ENCODE data around the gene CYTIP.

Gene CYTIP

DNA sequence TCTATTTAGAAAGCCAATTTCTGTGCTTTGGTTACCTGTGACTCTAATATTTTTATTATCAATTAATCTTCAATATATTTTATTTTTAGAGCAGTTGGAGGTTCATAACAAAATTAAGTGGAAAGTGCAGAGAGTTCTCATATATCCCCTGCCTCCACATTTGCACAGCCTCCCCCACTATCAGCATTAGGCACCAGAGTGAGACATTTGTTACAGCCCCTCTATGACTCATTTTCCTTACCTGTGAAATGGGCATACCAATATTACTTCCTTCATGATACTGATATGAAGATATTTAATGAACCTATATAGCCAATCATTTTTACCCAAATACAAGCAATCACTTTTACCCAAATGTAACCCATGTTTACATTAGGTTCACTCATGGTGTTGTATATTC, 34.0 kb upstream of the CYTIP start:
- H4K20me1 ChIP-seq (ENCODE audit: low read depth, low read length): no peaks in the 10 kb centered on the region
- H3K36me3 ChIP-seq (ENCODE audit: low read length): no peaks in the 10 kb centered on the region
- H3K4me2 ChIP-seq (ENCODE audit: low read depth, low read length, poor library complexity, severe bottlenecking): no peak overlapping the region
- no peaks in the 10 kb centered on the region for H3K9me2 ChIP-seq (replicated peaks; ENCODE audit: insufficient read depth, low read length)
- TF ChIP-seq, protein P1, sequence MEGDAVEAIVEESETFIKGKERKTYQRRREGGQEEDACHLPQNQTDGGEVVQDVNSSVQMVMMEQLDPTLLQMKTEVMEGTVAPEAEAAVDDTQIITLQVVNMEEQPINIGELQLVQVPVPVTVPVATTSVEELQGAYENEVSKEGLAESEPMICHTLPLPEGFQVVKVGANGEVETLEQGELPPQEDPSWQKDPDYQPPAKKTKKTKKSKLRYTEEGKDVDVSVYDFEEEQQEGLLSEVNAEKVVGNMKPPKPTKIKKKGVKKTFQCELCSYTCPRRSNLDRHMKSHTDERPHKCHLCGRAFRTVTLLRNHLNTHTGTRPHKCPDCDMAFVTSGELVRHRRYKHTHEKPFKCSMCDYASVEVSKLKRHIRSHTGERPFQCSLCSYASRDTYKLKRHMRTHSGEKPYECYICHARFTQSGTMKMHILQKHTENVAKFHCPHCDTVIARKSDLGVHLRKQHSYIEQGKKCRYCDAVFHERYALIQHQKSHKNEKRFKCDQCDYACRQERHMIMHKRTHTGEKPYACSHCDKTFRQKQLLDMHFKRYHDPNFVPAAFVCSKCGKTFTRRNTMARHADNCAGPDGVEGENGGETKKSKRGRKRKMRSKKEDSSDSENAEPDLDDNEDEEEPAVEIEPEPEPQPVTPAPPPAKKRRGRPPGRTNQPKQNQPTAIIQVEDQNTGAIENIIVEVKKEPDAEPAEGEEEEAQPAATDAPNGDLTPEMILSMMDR (IDR thresholded peaks at IDR 0.05; ENCODE audit: insufficient read depth, low read length, poor library complexity, severe bottlenecking): no peak
- TF ChIP-seq EZH2phosphoT487 (conservative IDR thresholded peaks at IDR 0.05; ENCODE audit: low read length): no peak
- no peaks in the 10 kb centered on the region for H3K27me3 ChIP-seq (ENCODE audit: low read length)
- no peak overlapping the region for H3K9ac ChIP-seq (ENCODE audit: low read length)
- no peaks in the 10 kb centered on the region for H3K79me2 ChIP-seq (ENCODE audit: insufficient read depth, low read length)
- H3K4me3 ChIP-seq (ENCODE audit: insufficient read depth, low read length, poor library complexity, severe bottlenecking): no peak overlapping the region
- no peaks in the 10 kb centered on the region for H3F3A ChIP-seq (ENCODE audit: insufficient read depth)
- H2AFZ ChIP-seq (ENCODE audit: low read depth, low read length, severe bottlenecking): no peak overlapping the region
- H3K9me3 ChIP-seq (ENCODE audit: insufficient read depth, low read length): no peaks in the 10 kb centered on the region
- no peak overlapping the region for H3K27ac ChIP-seq (ENCODE audit: low read depth, low read length)

DNA sequence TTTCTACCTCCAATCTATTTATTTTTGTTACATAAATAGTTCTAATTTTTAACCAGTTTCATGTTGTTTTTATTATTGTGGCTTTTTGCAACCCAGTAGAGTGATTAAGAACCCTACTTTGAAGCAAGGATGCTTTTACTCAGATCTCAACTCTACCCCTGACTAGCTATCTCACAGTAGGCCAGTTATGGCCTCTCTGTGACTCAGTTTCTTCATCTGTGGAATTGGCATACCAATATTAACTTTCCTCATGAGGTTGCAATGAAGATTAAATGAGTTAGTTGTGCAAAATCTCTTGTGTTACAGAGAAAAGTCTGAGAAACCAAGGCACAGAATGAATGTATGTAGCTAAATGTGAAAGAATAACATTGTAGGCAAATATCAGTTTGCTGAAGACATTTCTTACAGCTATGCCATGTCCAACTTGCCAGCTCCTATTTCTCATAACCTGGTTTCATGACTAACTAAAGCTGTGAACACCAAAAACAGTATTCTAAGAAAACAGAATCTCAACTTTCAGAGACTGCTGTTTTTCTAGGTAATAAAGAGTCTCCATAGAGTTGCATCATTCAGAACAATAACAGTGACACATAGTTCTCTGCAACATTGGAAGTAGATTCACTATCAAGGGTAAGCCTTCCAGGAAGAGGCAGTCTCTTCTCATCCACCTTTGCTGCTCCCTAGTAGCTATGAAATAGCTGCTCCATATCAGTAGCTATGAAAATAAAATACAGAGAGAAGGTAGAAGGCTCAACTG, 33.2 kb upstream of the CYTIP start:
- Histone ChIP-seq H3K9ac (ENCODE audit: low read length) (no peak overlapping the region), H3K79me2 (ENCODE audit: insufficient read depth, low read length) (no peaks in the 10 kb centered on the region), H3K9me2 (replicated peaks; ENCODE audit: insufficient read depth, low read length) (no peaks in the 10 kb centered on the region), H3K9me3 (ENCODE audit: insufficient read depth, low read length) (no peaks in the 10 kb centered on the region), H4K20me1 (ENCODE audit: low read depth, low read length) (no peaks in the 10 kb centered on the region), H3K36me3 (ENCODE audit: low read length) (no peaks in the 10 kb centered on the region), H3K4me2 (ENCODE audit: low read depth, low read length, poor library complexity, severe bottlenecking) (no peak overlapping the region), H3K4me3 (ENCODE audit: insufficient read depth, low read length, poor library complexity, severe bottlenecking) (no peak overlapping the region), H3K27ac (ENCODE audit: low read depth, low read length) (no peak overlapping the region), H3K27me3 (ENCODE audit: low read length) (no peaks in the 10 kb centered on the region), H2AFZ (ENCODE audit: low read depth, low read length, severe bottlenecking) (no peak overlapping the region), H3F3A (ENCODE audit: insufficient read depth) (no peaks in the 10 kb centered on the region)
- no peak for TF ChIP-seq EZH2phosphoT487 (conservative IDR thresholded peaks at IDR 0.05; ENCODE audit: low read length)
- TF ChIP-seq, protein P1 (IDR thresholded peaks at IDR 0.05; ENCODE audit: insufficient read depth, low read length, poor library complexity, severe bottlenecking): no peak

DNA sequence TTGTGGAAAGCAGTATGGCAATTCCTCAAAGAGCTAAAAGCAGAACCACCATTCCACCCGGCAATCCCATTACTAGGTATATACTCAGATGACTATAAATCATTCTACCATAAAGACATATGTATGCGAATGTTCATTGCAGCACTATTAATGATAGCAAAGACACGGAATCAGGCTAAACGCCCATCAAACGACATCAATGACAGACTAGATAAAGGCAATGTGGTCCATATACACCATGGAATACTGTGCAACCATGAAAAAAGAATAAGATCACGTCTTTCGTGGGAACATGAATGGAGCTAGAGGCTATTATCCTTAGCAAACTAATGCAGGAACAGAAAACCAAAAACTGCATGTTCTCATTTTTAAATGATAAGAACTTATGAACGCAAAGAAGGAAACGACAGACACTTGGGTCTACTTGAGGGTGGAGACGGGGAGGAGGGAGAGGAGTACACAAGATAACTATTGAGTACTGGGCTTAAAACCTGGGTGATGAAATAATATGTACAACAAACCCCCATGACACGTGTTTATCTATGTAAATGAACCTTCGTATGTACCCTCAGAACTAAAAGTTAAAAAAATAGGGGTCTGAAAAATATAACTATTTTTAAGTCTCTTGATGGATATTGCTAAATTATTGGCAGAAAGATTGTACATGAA, 32.0 kb upstream of the CYTIP start:
- H3K9me2 ChIP-seq (replicated peaks; ENCODE audit: insufficient read depth, low read length): no peaks in the 10 kb centered on the region
- H3F3A ChIP-seq (ENCODE audit: insufficient read depth): no peaks in the 10 kb centered on the region
- no peak overlapping the region for H2AFZ ChIP-seq (ENCODE audit: low read depth, low read length, severe bottlenecking)
- H3K4me3 ChIP-seq (ENCODE audit: insufficient read depth, low read length, poor library complexity, severe bottlenecking): no peak overlapping the region
- no peak overlapping the region for H3K9ac ChIP-seq (ENCODE audit: low read length)
- no peaks in the 10 kb centered on the region for H3K27me3 ChIP-seq (ENCODE audit: low read length)
- no peaks in the 10 kb centered on the region for H3K36me3 ChIP-seq (ENCODE audit: low read length)
- no peaks in the 10 kb centered on the region for H4K20me1 ChIP-seq (ENCODE audit: low read depth, low read length)
- H3K79me2 ChIP-seq (ENCODE audit: insufficient read depth, low read length): no peaks in the 10 kb centered on the region
- no peak overlapping the region for H3K27ac ChIP-seq (ENCODE audit: low read depth, low read length)
- H3K9me3 ChIP-seq (ENCODE audit: insufficient read depth, low read length): no peaks in the 10 kb centered on the region
- TF ChIP-seq, protein P1 (IDR thresholded peaks at IDR 0.05; ENCODE audit: insufficient read depth, low read length, poor library complexity, severe bottlenecking): no peak
- TF ChIP-seq EZH2phosphoT487 (conservative IDR thresholded peaks at IDR 0.05; ENCODE audit: low read length): no peak
- H3K4me2 ChIP-seq (ENCODE audit: low read depth, low read length, poor library complexity, severe bottlenecking): no peak overlapping the region
